HEK293 (cell line): ENCODE data around the gene CD96.

ENCODE experiments used
- CTCF ChIA-PET: fragments of 350-600 bp; formaldehyde crosslinking; extraction: SDS; loops from one replicate; lab custom pipeline; 2021; ENCODE audit warnings: antibody characterized with exemption; lab: Yijun Ruan, JAX
- POLR2A ChIA-PET: fragments of 300-600 bp; formaldehyde crosslinking; extraction: SDS; loops from one replicate; lab custom pipeline; 2020; ENCODE audit warnings: antibody characterized with exemption, inconsistent platforms; lab: Yijun Ruan, JAX
- H3K27ac ChIP-seq: fragments of 200-500 bp; sonication (Bioruptor generic); 2 replicates; pipeline ENCODE4 v1.5.1; 2014; ENCODE audit warnings: low read depth, low read length, control low read depth, inconsistent platforms; ENCODE audit errors: extremely low read depth
- H3K36me3 ChIP-seq, 2 experiments: fragments of 200-500 bp in 1 of 2; sonication (Bioruptor generic) in 1 of 2; 1 replicate in 1 of 2; 2 replicates in 1 of 2; pipeline ENCODE4 v1.5.1; 2014 to 2017; ENCODE audit warnings: inconsistent platforms in 2 of 2, low read length in 2 of 2; ENCODE audit not compliant: control insufficient read depth in 2 of 2, insufficient read depth in 1 of 2
- H3K4me1 ChIP-seq: fragments of 200-500 bp; sonication (Bioruptor generic); 2 replicates; pipeline ENCODE4 v1.5.1; 2014; ENCODE audit warnings: mild to moderate bottlenecking, low read length, inconsistent platforms; ENCODE audit not compliant: control insufficient read depth, insufficient read depth
- H3K4me3 ChIP-seq: 2 replicates; pipeline ENCODE4 v1.5.1; 2011; ENCODE audit warnings: low read depth, mild to moderate bottlenecking, control low read depth, low read length, moderate library complexity
- H3K9me3 ChIP-seq: fragments of 200-500 bp; sonication (Bioruptor generic); 2 replicates; pipeline ENCODE4 v1.5.1; 2014; ENCODE audit warnings: low read depth, low read length, inconsistent platforms; ENCODE audit not compliant: control insufficient read depth, insufficient read depth
- KLF7 ChIP-seq: fragments of 450-650 bp; formaldehyde crosslinking; IDR thresholded peaks from 2 replicates; pipeline ENCODE4 v1.5.1; 2016; ENCODE audit warnings: missing biosample characterization, missing genetic modification characterization, borderline replicate concordance
- PATZ1 ChIP-seq: fragments of 450-650 bp; formaldehyde crosslinking; IDR thresholded peaks from 2 replicates; pipeline ENCODE4 v1.5.1; 2016; ENCODE audit warnings: missing biosample characterization, missing genetic modification characterization
- PRDM2 ChIP-seq: fragments of 450-650 bp; formaldehyde crosslinking; IDR thresholded peaks from 2 replicates; pipeline ENCODE4 v1.5.1; 2016; ENCODE audit warnings: missing biosample characterization, missing genetic modification characterization, borderline replicate concordance
- ZNF10 ChIP-seq: fragments of 450-650 bp; formaldehyde crosslinking; IDR thresholded peaks from 2 replicates; pipeline ENCODE4 v1.5.1; 2017; ENCODE audit warnings: missing biosample characterization, missing genetic modification characterization
- ZNF2 ChIP-seq: fragments of 450-650 bp; formaldehyde crosslinking; IDR thresholded peaks from 2 replicates; pipeline ENCODE4 v1.5.1; 2016; ENCODE audit warnings: missing biosample characterization, missing genetic modification characterization
- ZNF324 ChIP-seq: fragments of 450-650 bp; formaldehyde crosslinking; IDR thresholded peaks from 2 replicates; pipeline ENCODE4 v1.5.1; 2016; ENCODE audit warnings: missing biosample characterization, missing genetic modification characterization
- ZNF610 ChIP-seq: fragments of 450-650 bp; formaldehyde crosslinking; IDR thresholded peaks from 2 replicates; pipeline ENCODE4 v1.5.1; 2016; ENCODE audit warnings: missing biosample characterization, missing genetic modification characterization, borderline replicate concordance
- ZNF623 ChIP-seq: fragments of 450-650 bp; formaldehyde crosslinking; IDR thresholded peaks from 2 replicates; pipeline ENCODE4 v1.5.1; 2016; ENCODE audit warnings: missing biosample characterization, missing genetic modification characterization
- ZNF692 ChIP-seq: fragments of 450-650 bp; formaldehyde crosslinking; IDR thresholded peaks from 2 replicates; pipeline ENCODE4 v1.5.1; 2016; ENCODE audit warnings: missing biosample characterization, missing genetic modification characterization
- ZSCAN4 ChIP-seq: fragments of 450-650 bp; formaldehyde crosslinking; IDR thresholded peaks from 2 replicates; pipeline ENCODE4 v1.5.1; 2017; ENCODE audit warnings: missing biosample characterization, missing genetic modification characterization
- ZSCAN5A ChIP-seq: fragments of 450-650 bp; formaldehyde crosslinking; IDR thresholded peaks from 2 replicates; pipeline ENCODE4 v1.5.1; 2016; ENCODE audit warnings: missing biosample characterization, missing genetic modification characterization

CD96 gene

DNA sequence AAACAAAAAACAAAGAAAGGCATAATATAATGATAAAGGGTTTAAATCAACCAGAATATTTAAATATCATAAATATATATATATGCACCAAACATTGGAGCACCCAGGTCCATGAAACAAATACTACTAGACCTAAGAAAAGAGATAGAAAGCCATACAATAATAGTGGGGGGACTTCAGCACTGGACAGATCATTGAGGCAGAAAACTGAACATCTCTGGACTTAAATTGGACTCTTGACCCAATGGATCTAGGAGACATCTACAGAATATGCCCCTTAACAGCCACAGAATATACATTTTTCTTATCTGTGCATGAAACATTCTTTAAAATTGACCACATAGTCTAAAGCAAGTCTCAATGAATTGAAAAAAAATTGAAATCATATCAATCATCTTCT is 48.7 kb upstream of the CD96 start (continued):
- TF ChIP-seq PRDM2 (tag by site-specific recombination) = no peak
- no peak for TF ChIP-seq PATZ1 (tag by site-specific recombination)
- TF ChIP-seq, all 188 proteins: peak for 0

GRCh38 chr3:111496894-111497559 is 45.0 kb upstream of the CD96 start:
- POLR2A ChIA-PET = no interaction called here
- Histone ChIP-seq H3K4me1 (no peaks in the 10 kb centered on the region), H3K9me3 (no peaks in the 10 kb centered on the region), H3K36me3 (no peaks in the 10 kb centered on the region), H3K4me3 (no peak overlapping the region), H3K27ac (no peak overlapping the region)
- CTCF ChIA-PET = no interaction called here
- TF ChIP-seq KLF7 (tag by site-specific recombination) (no peak), ZNF692 (tag by site-specific recombination) (no peak), ZNF623 (tag by site-specific recombination) (no peak), ZNF610 (no peak), ZNF2 (tag by site-specific recombination) (no peak), ZNF324 (tag by site-specific recombination) (no peak), ZSCAN4 (tag by site-specific recombination) (no peak), ZSCAN5A (tag by site-specific recombination) (no peak), ZNF10 (tag by site-specific recombination) (no peak)
